GM19035 (cell line): Measurements from ENCODE around the gene YIPF3.

Experiments used
- ATAC-seq: cut with Tn5 transposase; IDR thresholded peaks from one replicate; pipeline ENCODE4 v1.9.1; 2021; ENCODE audit not compliant: unreplicated experiment

The YIPF3 gene

DNA sequence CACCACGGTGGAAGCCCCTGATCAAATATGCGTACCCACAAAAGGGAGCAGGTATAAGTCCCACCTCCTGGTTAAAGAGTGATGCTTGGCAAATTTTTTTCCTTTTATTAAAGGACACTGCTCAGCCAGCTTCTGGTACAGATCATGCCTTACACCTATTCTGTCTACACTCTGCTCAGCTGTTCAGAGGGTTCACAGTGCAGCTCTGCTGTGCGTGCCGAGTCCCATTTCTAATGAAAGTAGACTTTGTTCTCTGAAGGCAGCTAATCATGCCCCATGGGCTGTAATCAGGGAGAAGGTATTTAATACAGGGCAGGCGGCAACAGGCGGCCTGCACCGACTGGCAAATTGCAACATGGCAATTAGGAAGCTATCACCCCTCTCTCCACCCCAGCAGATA lies 22.9 kb downstream of the YIPF3 start:
- no peak for ATAC-seq

DNA sequence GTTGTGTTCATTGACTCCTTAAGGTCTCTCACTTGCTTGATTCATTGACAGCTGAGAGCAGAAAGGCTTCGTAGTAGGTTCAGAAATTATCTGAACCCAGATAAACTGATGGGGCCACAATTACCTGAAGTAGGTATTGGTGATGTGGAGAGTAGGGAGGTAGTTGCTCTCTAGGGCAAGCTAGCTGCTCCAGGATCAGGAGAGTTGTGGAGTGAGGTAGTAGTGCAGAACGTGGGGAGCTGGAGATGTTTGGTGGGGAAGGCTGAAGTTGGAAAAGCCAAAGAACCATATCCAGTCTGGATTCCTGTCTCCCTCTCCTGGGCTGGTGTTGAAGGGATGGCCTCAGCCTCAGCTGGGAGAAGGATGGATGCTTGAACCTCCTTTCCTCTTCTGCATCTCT lies 23.5 kb downstream of the YIPF3 start:
- no peak for ATAC-seq

DNA sequence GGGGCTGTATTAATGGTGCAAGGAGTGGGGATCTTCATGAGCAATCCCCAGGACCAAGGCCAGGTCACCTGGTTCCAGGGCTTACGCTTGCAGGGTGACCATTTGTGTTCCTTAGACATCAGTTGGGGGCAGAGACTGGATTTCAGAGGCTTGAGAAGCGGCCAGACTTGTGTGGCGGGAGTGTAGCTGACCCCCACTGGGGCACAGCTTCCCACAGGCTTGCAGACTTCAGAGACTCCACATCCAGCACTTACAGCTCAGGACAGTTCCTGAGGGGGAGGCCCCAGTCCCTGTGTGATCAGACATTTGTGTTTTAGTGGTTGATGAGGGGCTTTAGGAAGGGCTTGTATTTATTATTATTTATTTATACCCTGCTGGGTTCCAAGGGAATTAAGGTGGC lies 24.1 kb downstream of the YIPF3 start:
- ATAC-seq = no peak

DNA sequence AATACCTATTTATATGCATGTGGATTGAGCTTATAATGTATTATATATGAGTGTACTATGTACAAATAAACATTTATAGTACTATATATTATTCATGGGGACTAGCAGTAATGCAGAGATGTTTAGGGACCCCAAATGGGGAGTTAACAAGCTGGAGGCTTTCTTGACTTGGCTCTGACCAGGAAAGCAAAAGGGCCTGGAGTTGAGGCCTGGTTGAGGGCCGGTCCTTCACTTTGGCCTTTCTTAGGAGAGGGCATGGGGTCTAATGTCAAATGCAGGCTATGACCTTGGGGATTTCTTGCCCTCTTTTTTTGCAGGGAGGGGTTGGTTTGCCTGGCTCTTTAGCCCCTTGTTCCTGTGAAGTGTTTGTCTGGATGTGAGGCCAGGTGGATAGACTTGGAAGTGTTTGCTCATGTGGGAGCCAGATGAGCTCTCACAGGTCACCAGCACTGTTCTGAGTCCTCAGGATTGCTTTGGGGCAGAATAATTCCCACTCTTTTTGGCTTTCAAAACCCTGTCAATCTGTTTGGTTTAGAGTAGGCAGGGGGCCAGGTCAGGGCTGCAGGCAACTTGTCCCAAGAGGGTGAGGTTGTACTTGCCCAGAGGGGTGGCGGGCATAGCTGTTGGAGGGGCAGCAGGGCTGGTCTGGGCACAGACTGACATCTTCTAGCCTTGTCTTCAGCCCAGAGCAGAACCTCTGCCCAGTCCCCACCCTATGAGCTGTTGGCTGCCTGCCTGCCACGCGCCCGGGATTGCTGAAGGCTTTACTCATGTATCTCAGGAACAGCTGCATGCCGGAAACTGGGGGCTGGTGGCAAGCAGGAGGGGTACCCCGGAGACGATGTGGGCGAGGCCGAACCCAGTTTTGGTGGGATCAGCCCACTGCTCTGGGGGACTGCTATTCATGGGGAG lies 24.7 kb downstream of the YIPF3 start:
- no peak for ATAC-seq

DNA sequence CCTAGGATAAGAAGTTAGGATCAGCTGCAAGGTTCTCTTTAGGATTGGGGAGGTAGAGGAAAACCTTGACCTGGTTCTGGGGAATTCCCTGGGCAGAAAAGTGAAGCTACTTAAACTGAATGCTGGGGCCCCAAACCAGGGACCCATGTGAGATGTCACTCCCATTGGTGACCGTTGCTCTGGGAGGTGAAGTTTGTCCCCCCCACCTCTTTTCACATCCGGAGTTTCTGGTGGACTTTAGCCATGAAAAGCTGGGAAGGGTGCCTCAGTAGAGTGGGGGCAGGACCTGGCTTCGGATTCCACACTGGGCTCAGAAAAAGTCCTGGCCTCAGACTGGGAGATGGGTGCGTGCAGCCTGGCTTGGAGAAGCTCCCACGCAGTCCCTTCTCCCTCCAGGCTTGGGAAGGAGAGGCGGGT lies 26.2 kb downstream of the YIPF3 start:
- no peak for ATAC-seq

DNA sequence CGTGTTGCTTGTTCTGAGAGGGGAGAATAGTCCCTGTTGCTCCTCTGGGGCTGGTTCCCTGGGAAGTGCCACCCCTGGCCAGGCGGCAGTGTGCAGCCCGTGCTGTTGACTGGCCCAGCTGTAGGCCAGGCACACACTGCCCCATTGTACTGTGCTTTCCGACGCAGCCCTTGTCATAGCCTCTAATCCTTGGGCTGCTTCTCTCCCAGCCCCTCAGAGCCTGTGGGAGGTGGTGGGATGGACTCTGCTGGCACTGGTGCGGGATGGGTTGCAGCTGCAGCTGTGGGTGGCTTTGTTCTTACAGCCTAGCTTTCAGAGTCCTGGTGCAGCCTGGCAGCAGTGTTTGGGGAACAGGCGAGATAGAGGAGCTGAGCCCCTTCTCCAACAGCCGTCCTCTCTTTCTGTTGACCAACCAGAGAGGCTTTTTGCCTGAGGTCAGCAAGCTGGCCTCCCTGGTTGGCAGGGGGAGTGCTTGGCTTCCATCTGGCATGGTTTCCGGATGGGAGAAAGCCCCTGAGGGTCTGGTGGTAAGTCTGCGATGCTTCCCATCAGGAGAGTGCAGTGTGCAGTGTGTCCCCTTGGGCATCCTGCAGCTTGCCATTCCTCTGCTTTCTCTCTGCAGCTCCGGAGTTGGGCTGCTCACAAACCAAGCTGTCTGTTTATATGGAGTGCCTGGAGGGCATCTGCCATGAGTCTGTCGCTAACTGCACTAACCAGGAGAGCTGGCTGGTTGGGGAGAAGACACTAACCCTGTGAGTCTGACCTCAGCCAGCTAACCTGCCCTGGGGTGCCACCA lies 27.3 kb downstream of the YIPF3 start:
- no peak for ATAC-seq

DNA sequence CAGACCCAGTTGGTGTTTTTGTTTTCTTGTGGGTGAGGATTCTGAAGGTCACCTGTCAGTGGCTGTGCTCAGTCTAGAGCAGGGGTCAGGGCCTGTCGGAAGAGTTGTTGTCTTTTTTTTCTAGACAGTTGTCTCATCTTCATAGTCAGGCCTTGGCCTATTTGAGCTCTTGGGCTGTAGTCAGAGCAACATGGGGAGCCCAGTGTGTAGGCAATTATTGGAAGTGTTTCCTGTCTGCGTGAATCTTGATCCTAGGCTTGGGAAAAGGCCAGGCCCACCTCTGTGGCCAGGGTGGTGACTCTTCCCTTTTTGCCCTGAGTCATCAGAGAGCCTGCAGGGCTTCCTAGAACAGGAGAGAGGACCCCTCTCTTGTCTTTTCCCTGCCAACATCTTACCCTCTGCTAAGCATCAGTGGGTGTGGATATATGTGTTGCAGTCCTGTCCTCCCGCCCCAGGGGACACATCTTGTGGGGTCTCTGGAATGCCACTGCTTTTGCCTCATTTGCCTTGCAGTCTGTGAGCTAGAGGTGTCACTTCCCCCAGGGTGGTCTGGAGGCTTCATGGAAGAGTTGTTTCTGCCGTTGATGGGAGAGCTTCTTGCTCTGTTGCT lies 28.0 kb downstream of the YIPF3 start:
- no peak for ATAC-seq

DNA sequence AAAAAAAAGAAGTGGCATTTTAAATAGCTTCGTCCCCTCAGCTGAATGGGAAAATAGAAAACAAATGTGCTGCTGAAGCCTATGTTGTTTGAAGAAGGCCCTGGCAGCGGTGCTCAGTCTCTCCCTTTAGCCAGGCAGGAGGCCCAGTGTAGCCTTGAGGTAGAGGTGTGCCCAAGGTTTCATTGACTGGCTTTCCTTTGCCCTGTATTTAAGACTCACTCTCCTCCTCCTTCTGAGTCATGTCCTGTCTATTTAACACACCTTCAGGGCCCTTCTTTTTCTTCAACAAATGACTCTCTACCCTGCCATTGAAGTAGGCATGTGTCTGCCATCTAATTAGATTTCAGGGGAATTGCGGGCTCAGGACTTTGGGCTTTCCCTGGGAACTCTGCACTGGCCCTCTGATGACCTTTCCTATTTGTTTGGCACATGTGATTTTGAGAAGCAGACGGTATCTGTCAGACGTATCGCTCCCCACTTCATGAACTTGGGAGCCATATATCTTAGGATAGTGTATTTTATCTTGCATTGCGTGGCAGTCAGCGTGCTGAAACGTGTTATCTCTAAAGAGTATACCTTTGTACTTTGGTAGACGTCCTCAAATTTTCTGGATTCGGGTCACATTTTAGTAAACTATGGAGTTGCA lies 35.0 kb downstream of the YIPF3 start:
- no peak for ATAC-seq

DNA sequence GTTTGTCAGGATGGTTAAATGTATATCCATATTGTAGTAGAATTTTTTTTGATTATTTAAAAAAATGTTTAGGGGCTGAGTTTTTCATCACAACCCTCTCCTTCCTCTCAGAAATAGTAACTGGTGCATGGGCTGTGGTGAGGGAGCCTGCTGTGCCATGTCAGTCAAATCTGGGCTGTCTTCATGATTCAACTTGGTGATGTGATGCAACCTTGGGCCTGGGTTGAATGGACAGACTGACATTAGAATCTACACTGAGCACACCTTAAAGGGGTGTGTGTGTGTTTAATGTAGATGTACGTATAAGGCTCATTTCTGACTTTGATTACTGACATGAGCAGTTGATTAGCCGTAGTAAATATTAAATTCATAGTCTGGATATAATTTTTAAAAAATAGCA lies 35.7 kb downstream of the YIPF3 start:
- no peak for ATAC-seq

DNA sequence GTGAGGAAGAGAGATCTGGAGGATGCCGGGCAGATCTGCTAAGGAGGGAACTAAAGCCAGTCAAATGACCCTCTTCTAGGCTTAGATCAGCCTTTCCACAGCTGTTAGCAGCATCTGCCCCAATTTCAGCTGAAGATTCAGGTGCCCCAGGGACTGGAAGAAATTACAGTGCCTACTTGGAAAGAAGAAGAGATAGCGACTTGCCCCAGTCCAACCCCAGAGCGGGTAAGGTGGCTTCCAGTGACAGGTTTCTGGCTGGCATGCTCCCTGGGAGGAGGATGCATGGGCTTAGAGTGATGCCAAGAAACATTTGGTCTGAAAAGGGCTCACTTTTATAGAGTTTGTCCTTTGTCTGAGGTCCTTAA lies 38.7 kb downstream of the YIPF3 start:
- ATAC-seq = no peak

DNA sequence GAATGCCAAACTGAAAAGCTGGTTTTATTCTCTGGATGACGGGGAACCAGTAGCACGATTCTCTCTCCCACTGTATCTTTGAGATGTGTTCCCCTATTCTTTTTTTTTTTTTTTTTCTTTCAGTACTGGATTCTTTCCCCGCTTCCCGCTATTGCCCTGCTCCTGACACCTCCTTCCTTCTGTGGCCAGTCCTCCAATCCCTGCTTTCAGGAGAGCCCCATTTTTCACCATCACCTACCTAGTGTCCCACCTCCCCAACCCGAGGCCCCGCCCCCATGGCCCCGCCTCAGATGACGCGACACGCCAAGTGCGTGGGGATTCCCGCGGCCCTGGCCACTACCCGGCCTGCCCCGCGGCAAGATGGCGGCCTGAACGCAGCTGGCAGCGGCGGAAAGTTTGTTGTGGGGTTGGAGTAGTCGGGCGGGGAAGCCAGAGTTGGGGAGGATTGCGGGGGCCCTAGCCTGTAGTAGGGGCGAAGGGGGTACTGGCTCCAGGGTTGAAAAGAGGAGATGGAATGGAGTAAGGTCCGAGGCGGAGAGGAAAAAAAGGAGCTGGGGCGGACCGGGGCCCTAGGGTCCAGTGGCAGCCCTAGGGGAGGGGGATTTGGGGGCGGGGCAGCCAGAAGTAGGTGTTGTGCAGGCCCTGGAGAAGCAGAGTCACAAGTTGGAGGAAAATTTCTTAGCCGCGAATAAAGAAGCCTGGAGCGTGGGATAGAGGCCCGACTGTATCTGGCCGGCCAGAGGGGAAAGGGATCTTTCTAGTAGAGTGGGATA lies 39.3 kb downstream of the YIPF3 start, which contains the start of gene TJAP1:
TJAP1 (plus strand) TSS at position 336 of the 773 bp plus-strand sequence. CDS start 21,432 bp downstream, outside the sequence.
- ATAC-seq = peak; percentile 91

DNA sequence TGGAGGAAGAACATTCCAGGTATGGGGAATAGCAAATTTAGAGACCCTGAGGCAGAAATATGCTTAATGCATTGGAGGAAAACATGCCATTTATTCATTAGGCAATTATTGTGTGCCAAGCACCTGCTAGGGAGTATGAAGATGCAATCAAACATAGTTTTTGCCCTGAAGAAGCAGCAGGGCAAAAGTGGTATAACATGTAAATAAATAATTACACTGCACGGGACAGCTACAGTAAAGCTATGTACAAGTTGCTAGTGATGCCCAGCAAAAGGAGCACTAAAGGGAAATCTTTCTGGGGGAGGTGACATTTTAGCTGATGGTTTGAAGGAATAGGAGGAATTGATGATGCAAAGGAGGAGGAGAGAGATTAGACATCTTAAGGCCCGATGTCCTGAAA lies 40.0 kb downstream of the YIPF3 start:
- ATAC-seq = no peak

DNA sequence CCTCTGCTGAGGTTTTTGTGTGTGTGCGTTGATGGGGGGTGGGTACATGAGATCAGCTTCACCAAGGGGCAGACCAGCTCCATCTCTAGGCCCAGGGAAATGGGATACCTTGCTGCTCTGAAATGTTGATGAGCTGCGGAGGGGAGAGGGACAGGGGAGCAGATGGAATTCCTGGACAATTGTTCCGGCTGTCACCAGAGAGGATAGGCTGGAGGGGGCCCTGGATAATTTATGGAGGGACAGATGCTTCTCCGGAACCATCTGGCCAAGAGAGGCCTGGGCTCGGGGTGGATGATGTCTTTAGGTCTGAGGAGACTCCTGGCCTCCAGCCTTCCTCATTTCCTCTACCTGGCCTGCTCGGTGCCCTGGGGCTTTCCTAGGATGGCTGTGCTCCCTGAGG lies 41.2 kb downstream of the YIPF3 start:
- no peak for ATAC-seq

DNA sequence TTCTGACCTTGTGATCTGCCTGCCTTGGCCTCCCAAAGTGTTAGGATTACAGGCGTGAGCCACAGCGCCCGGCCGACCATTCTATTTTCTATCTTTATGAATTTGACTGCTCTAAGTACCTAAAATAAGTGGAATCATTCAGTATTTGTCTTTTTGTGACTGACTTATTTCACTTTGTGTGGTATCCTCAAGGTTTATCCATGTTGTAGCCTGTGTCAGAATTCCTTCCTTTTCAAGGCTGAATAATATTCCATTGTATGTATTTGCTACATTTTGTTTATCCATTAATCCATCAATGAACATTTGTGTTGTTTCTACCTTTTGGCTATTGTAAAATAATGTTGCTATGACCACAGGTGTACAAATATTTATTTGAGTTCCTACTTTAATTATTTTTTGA lies 44.2 kb downstream of the YIPF3 start:
- no peak for ATAC-seq

DNA sequence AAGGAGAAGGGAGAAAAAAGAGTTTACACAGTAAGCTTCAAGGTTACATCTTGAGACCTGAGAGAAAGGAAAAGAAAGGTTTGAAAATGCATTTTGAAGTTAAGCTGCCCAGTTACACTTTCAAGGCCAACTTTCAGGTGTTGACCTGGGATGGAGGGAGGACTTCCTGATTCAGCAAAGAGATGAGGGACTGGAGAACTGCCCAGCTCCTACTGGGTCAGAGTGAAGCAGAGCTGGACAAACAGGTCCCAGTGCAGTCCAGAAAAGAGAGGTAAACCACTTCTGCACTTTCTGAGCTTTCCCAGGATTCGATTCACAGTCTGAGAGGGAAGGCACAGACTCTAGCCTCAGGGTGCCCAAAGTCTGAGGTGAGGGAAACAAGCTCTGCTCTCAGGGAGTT lies 45.3 kb downstream of the YIPF3 start:
- no peak for ATAC-seq

DNA sequence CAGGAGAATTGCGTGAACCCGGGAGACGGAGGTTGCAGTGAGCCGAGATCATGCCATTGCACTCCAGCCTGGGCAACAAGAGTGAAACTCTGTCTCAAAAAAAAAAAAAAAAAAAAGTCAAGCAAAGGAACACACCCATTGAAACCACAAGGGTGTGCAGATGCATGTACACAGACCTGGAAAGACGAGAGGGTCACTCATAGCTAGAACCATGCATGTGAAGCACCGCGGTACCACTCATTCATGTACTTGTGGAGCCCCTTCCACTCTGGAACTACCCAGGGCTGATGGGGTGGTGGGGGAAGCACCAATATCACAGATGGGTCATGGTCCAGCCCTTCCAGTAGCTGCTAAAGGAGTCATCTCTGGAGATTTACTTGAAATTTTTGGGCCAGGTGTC lies 46.8 kb downstream of the YIPF3 start:
- no peak for ATAC-seq

DNA sequence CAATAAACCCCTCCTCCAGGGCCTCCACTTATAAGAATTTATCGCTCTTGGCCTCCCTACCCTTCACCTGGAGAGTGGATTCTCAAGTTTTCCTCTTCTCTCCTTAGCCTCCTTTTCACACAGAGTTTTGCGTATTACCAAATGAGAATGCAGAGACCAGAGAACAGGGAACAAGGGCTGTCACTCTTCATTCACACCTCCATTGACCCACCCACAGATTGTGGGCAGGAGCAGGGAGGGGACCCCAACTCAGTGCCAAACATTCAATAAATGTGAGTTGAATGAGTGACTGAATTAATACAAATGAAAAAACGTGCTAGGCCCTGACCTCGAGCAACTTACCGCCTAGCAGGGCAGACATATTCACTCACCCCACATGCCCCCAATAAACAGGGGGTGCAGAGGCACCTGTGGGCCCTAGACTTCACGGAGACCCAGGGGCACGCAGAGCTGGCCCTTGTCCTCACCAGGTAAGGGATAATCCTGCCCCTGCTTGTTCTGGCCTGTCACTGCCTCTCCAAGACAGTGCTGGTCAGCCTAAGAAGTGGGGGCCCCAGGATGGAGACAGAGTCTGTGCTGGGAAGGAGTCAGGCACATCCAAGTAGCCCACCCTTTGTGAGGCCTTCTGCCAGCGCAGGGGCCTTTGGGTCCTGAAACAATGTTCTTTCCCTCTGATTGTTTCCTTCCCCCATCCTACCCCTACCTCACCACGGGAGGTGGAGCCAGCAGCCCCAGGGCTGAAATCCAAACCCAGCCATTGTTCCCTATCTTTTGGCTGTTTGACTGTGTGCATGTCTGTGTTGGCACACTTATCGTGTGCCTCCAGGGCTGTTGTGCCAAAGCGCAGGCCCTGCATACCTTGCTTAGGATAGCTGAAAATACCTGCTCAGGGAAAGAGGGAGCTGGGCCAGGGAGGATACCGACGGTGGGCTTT lies 47.7 kb downstream of the YIPF3 start:
- ATAC-seq = no peak

DNA sequence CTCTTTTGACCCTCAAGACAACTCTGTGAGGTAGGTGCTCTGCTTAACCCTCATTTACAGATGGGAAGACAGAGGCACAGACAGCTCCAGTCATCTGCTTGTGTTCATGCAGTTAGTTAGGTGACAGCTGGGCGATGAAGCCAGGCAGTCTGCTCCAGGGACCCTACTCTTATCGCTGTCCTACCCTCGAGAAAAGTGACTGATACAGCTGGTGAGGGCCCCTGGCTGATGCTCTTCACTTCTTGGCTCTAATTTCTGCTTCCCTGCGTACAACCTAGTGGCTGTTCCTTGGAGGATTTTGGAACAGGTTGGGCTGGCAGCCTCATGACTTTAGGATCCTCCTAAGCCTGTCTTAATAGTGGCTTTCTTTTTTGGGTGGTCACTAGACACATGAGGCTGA lies 48.5 kb downstream of the YIPF3 start:
- no peak for ATAC-seq

DNA sequence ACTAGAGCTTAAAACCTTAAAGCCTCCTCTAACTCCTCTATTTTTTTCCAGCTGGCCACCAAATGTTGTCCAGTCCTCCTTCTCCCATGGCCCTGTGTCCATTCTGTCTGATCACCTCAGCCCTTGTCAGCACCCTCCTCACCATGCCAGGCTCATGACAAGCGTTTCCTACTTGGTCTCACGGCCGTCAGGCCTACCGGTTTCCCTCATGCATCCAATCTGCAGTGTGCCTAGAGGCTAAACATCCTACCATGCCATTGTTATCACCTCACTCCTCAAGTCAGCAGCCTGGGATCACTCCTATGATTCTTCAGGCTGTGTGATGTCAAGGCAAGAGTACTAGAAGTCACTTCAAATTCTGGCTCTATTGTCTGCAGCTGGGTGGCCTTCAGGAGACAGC lies 49.0 kb downstream of the YIPF3 start:
- ATAC-seq = no peak
